G401 (cell line): ENCODE data around the gene NR1H3. TPM values are rescaled to one million over a fixed set of nuclear protein-coding genes. Genes with fewer than 3 reads are reported as not detected.
"Not testable (repeated sequence)": the region's sequence is repeated elsewhere in the genome, so short reads cannot be mapped to it uniquely, and the experiment has no call there.

Experiments
- DNase-seq: peaks from one replicate; pipeline ENCODE4 v3.0.0-alpha.2; 2015; ENCODE audit warnings: low spot score
- in situ Hi-C: cut with HindIII; loops from 2 replicates; pipeline ENCODE4 v1.10.0; 2016; ENCODE audit warnings: low sequenced_read_pairs, mixed read lengths
- total RNA-seq: library from RNA; depleted of rRNA; stranded (reverse); fragments of >200 nt; shearing (Covaris generic); gene quantifications from 2 replicates; pipeline ENCODE4 v1.2.3, GENCODE V29; 2014; rRNA removed

The NR1H3 gene
- total RNA-seq: 13.7 and 14.1 TPM in 2 replicates

DNA sequence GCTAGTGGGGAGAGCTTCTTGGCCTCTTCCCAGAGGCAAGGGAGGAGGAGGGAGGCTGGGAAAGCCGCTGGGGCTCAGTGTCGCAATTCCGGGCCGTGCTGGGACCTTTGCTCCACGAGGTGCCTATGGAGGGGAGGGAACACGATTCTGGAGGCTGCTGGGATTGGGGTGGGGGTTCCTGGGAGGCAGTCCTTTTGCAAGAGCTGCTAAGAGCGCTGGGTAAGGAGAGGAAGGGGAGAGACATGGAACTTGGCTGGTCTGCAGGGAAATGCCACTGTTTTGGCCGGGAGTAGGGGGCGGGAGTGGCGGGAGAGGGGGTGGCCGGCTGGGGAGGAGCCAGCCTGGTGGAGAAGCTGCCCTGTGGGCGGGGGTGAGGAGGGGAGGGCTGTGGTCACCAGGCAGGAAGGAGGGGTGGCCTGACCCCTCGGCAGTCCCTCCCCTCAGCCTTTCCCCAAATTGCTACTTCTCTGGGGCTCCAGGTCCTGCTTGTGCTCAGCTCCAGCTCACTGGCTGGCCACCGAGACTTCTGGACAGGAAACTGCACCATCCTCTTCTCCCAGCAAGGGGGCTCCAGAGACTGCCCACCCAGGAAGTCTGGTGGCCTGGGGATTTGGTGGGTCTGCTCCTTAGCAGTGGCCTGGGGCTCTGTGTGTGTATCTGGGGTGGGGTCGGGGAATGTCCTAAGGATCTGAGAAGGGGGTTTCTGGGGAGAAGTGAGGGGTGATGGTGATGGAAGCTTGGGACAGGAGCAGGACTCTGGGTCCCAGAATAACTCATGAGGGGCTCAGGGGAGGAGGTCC, at the start of gene NR1H3:
NR1H3 (plus strand) TSS at position 480 of the 800 bp plus-strand sequence. CDS start 1,221 bp downstream, outside the sequence.
- in situ Hi-C loops: no loop called here
- peak; percentile 39 for DNase-seq

- in situ Hi-C loops: not testable (repeated sequence)
Measured at GRCh38 chr11:47208008-47208552, 49.7 kb upstream of the NR1H3 start.

DNA sequence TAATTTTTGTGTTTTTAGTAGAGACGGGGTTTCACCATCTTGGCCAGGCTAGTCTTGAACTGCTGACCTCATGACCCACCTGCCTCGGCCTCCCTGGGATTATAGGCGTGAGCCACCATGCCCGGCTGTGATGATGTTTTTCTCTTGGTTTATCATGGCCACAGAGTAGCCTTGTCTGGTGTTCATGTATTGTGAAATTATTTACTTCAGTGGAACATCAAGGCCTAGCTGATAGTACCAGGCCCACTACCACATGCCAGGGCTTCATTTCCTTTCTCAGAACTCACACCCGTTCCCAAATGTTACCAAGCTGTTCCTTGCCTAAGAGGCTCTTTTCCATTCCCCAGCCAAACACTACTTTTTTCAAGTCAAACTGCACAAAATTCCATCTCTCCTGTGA, 49.2 kb upstream of the NR1H3 start:
- no peak for DNase-seq
- in situ Hi-C loops: no loop called here

More at GRCh38 chr11:47208008-47208552, 49.7 kb upstream of the NR1H3 start:
- DNase-seq: not testable (repeated sequence)

DNA sequence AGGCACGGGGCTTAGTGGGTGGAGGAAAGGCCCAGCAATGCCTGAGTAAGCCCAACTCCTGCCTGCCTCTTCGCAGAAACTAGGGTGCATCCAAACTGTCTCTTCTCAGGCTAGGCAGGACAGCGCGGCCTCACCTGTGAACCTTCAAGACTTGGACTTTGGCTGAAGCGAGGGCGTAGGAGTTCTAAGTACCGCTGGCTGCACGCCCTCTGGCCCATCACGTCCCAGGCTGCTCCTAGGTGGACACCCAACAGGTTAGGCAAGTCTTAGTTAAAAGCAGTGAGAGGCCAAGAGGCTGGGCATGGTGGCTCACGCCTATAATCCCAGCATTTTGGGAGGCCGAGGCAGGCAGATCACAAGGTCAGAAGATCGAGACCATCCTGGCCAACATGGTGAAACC, 44.9 kb upstream of the NR1H3 start:
- in situ Hi-C loops: no loop called here
- no peak for DNase-seq

DNA sequence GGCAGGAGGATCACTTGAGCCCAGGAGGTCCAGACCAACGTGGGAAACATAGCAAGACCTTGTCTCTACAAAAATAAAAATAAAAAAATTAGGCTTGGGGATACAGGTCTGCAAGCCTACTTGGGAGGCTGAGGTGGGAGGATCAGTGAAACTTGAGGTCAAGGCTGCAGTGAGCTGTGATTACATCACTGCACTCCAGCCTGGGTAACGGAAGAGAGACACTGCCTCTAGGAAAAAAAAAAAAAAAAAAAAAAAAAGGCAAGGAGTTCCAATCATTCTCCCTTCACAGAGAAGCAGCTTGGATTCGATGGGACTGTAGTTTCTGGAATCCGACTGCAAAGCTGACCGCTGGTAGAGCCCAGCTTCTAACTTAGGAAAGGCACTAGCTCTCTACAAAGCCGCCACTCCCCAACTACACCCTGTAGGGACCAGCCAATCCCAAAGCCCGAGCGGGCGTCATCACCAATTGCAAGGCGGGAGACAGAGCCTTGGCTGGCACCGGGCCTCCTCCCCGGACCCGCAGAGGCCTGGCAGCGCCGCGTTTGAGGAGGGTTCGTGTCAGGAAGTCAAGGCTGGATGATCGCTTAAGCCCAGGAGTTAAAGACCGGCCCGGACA, 43.7 kb upstream of the NR1H3 start:
- peak; percentile 97 for DNase-seq
- in situ Hi-C loops: no loop called here

- in situ Hi-C loops: no loop called here
- peak; percentile 59 for DNase-seq
Measured at GRCh38 chr11:47215366-47215910, 42.4 kb upstream of the NR1H3 start.

GRCh38 chr11:47216121-47216798, 41.5 kb upstream of the NR1H3 start:
- in situ Hi-C loops: no loop called here
- peak; percentile 62 for DNase-seq

DNA sequence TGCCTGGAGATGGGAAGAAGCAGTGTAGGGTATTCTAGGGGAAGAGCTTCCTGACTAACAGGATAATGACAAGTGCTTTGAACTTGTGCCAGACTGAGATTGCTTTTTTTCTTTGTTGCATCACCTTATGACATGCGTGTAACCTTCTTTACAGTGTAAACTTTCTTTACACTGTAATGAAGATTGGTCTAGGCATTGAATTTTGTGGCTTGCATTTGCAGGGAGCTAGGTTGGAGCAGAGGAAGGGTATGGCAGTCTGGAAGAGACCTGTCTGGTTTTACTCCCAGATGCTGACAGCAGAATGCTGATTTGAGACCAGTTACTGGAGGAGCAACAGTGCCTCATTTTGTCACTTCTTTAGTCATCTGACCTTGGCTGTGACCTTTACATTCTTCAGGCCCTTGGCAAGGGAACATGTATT, 37.4 kb upstream of the NR1H3 start:
- in situ Hi-C loops: no loop called here
- DNase-seq: no peak

DNA sequence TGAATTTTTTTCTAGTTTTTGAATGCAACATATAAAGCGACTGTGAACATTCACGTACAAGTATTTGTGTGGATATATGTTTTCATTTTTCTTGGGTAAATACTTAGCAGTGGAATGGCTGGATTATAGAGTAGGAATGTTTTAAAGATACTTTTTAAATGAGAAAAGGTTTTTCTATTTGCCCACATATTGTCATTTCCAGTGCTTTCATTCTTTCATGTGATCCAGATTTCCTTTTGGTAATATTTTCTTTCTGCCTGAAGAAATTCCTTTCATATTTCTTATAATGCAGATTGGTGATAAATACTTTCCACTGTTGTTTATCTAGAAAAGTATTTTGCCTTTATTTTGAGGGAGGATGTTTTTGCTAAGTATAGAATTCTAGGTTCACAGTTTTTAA, 35.1 kb upstream of the NR1H3 start:
- in situ Hi-C loops: no loop called here
- DNase-seq: no peak

DNA sequence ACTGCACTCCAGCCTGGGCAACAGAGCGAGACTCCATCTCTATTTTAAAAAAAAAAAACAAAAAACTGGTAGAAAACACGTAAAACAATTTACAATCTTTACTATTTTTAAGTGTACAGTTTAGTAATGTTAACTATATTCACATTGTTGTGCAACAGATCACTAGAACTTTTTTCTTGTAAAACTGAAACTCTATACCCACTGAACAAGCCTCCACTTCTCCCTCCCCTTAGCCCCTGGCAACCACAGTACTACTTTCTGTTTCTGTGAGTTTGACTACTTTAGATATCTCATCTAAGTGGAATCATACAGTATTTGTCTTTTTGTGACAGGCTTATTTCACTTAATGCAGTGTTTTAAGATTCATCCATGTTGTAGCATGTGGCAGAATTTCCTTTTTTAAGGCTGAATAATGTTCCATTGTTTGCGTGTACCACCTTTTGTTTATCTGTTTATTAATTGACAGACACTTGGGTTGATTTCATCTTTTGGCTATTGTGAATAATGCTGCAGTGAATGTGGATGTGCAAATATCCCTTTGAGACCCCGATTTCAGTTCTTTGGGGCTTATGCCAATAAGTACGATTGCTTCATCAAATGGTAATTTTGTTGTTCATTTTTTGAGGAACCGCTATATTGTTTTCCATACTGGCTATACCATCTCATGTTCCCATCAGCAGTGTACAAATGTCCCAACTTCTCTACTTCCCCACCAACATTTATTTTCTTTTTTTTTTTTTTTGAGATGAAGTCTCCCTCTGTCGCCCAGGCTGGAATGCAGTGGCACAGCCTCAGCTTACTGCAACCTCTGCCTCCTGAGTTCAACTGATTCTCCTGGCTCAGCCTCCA, 32.0 kb upstream of the NR1H3 start:
- DNase-seq: no peak
- in situ Hi-C loops: no loop called here

- in situ Hi-C loops: no loop called here
- DNase-seq: no peak
Measured at GRCh38 chr11:47229161-47229560, 28.6 kb upstream of the NR1H3 start.

DNA sequence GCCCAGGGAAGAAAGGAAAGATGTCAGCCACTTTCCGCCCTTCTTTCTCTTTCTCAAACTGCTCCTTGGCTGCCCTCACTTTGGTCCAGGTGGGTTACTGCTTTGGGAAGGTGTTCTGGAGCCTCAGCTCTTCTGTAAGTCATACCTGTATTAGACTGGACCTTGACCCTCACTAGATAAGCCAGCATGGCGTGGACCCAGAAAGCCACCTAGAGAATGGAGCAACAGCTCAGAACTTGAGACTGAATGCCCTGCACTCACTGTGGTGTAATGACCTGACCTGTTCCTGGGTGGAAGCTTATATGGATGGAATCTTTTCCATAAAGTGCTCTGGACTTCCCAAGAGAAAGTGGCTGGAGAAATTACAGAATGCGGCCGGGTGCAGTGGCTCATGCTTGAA, 24.7 kb upstream of the NR1H3 start:
- in situ Hi-C loops: loop anchor here (5.0 kb wide), 1 partner anchor 51 kb away; no protein-coding TSS in a partner anchor
- no peak for DNase-seq

DNA sequence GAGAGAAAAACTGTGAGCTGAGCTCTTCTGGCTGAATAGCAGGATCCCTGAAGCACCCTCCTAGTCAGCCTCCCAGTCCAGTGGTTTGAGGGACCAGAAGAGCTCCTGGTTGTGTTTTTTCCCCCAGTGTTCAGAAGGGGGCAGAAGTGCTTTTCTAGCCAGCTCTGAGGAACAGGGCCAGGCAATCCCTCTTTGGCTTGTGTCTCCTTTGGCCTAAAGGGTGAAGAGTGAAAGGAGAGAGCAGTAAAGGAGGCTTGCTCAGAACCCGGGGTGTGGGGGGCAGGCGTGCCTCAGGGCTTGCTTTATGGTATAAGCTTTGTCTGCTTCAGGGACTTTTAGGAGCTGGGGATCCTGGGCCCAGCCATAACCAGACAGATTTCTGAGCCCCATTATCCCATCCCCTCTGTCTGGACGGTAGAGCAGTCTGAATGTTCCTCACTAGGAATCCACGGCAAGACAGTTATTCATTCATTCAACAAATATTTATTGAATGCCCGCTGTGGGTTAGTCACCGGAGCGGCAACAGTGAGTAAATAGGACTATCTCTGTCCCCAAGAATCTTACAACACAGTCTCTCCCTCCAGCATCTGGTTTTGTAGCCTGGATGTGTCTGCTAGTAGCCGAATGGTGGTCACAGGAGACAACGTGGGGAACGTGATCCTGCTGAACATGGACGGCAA, 23.7 kb upstream of the NR1H3 start:
- in situ Hi-C loops: loop anchor here (5.0 kb wide), 1 partner anchor 52 kb away; no protein-coding TSS in a partner anchor
- DNase-seq: peak; percentile 75

DNA sequence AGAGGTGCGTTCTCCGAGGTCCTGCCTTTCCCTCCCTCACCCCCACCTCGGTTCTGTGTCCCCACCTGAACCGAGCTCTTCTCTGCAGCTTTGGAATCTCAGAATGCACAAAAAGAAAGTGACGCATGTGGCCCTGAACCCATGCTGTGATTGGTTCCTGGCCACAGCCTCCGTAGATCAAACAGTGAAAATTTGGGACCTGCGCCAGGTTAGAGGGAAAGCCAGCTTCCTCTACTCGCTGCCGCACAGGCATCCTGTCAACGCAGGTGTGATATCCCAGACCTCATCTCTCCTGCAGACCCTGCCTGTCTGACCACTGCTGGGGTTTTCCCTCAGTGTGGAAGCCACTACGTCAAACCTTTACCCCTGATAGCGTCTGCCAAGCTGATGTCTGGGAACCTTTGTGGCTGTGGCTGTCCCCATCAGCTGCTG, 23.1 kb upstream of the NR1H3 start:
- peak; percentile 84 for DNase-seq

DNA sequence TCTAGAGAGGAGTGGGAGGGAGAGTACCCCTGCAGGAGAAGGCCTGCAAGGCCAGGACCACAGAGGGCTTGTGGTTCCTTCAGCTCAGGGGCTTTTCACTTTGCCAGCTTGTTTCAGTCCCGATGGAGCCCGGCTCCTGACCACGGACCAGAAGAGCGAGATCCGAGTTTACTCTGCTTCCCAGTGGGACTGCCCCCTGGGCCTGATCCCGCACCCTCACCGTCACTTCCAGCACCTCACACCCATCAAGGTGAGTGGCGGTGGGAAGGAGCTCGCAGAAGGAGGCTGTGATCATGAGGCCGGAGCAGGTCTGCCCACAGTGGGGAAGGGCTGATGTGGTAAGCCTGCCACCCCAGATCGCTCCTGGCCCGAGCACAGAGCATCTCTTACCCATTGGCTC, 22.6 kb upstream of the NR1H3 start:
- in situ Hi-C loops: no loop called here
- DNase-seq: peak; percentile 56

More for the DNA sequence above, 23.1 kb upstream of the NR1H3 start:
- in situ Hi-C loops: loop anchor here (5.0 kb wide), 1 partner anchor 52 kb away; no protein-coding TSS in a partner anchor

GRCh38 chr11:47236482-47236881, 21.3 kb upstream of the NR1H3 start:
- peak; percentile 35 for DNase-seq
- in situ Hi-C loops: no loop called here

- no peak for DNase-seq
- in situ Hi-C loops: no loop called here
Measured at GRCh38 chr11:47239852-47240251, 17.9 kb upstream of the NR1H3 start.

- DNase-seq: no peak
- in situ Hi-C loops: no loop called here
Measured at GRCh38 chr11:47241841-47242301, 15.9 kb upstream of the NR1H3 start.
